ENCODE measurements around the gene ATP5PF.
"Not testable (repeated sequence)": the region's sequence is repeated elsewhere in the genome, so short reads cannot be mapped to it uniquely, and the experiment has no call there.

ATP5PF gene

GRCh38 chr21:25722631-25723030 is 12.1 kb downstream of the ATP5PF start:
- DNase-seq (ENCODE audit: low spot score), result no peak

GRCh38 chr21:25721987-25722386 is 12.7 kb downstream of the ATP5PF start:
- no peak for DNase-seq (ENCODE audit: low spot score)

GRCh38 chr21:25717491-25718147 is 17.1 kb downstream of the ATP5PF start:
- DNase-seq (ENCODE audit: low spot score), result peak; percentile 67

- not testable (repeated sequence) for DNase-seq (ENCODE audit: low spot score)
These were observed 20.6 kb downstream of the ATP5PF start for GRCh38 chr21:25714066-25714465.

GRCh38 chr21:25710550-25710949 is 24.2 kb downstream of the ATP5PF start:
- no peak for DNase-seq (ENCODE audit: low spot score)

- no peak for DNase-seq (ENCODE audit: low spot score)
These were observed 24.9 kb downstream of the ATP5PF start for GRCh38 chr21:25709684-25710265.

- peak; percentile 47 for DNase-seq (ENCODE audit: low spot score)
These were observed 26.1 kb downstream of the ATP5PF start for GRCh38 chr21:25708467-25709065.

- DNase-seq (ENCODE audit: low spot score), result no peak
These were observed 33.2 kb downstream of the ATP5PF start for GRCh38 chr21:25701529-25701928.

GRCh38 chr21:25700741-25701140 is 34.0 kb downstream of the ATP5PF start:
- DNase-seq (ENCODE audit: low spot score), result no peak

- not testable (repeated sequence) for DNase-seq (ENCODE audit: low spot score)
These were observed 39.2 kb downstream of the ATP5PF start for GRCh38 chr21:25695461-25695860.

- DNase-seq (ENCODE audit: low spot score), result no peak
These were observed 42.7 kb downstream of the ATP5PF start for GRCh38 chr21:25691976-25692375.

- DNase-seq (ENCODE audit: low spot score), result no peak
These were observed 45.5 kb downstream of the ATP5PF start for GRCh38 chr21:25689226-25689625.

- peak; percentile 53 for DNase-seq (ENCODE audit: low spot score)
These were observed 46.2 kb downstream of the ATP5PF start for GRCh38 chr21:25688275-25689155.

GRCh38 chr21:25687787-25688186 is 46.9 kb downstream of the ATP5PF start:
- DNase-seq (ENCODE audit: low spot score), result no peak

GRCh38 chr21:25682382-25682781 is 52.3 kb downstream of the ATP5PF start:
- no peak for DNase-seq (ENCODE audit: low spot score)

- no peak for DNase-seq (ENCODE audit: low spot score)
These were observed 58.3 kb downstream of the ATP5PF start for GRCh38 chr21:25676451-25676850.
